GM04503 (cell line): ENCODE measurements around the gene HNF1B.
A peak's percentile ranks its signal among the peaks of the same experiment; 100 is the strongest.

Source experiments
- DNase-seq: peaks from one replicate; pipeline ENCODE4 v3.0.0-alpha.2; 2012; ENCODE audit warnings: low read depth

HNF1B gene

DNA sequence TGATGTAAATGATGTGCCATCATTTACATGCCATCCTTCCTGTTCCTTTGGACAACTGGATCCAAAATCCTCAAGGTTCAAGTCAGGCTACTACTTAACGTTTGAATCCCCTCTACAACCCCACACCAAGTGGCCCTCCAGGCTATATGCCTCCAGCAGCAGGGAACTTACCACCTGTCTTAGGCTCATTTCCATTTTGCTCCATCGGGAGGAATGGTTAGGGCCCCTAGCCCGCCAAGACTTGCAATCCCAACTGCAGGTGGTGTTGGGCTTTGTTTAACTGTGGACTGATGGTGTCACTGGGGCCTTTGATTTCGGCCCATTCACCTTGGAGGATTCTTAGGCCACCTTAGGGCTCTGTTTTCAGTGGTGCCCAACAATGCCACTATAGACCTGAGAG is 9.7 kb downstream of the HNF1B start:
- DNase-seq = no peak

DNA sequence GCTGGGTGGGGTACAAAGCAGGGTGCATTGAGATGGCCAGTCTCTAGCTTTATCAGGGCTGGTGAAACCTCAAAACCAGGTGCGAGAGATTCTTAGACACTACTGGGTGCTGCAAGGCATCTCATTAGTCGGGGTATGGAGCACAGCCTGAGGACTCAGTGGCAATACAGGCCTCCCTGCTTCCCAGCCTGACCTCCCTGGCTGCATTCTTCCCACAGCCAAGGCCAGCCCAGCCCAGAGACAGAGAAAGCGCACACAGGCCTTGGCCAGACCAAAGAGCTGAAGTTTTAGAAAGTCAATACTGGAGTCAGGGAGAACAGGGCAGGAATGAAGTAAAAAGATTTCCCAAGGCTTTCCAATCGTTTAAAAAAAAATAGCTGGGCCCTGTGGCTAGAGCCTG is 12.5 kb downstream of the HNF1B start:
- no peak for DNase-seq

DNA sequence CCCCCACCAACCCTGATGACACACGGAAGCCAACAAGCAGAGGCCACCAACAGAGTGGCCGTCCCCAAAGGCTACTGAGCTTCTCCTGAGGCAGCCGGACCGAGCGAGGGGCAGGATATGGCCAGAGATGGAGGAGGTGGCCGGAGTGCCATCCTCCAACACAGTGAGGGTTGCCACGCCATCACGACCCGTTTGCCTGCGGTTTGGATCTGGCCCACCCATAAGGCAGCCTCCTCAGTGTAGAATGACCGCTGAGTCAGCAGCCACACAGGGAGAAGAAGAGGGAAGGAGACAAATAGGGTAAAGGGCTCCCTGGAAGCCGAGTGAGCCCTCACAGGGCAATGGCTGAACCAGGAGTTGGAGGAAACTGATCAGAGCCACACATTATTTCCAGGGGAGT is 13.8 kb downstream of the HNF1B start:
- no peak for DNase-seq

DNA sequence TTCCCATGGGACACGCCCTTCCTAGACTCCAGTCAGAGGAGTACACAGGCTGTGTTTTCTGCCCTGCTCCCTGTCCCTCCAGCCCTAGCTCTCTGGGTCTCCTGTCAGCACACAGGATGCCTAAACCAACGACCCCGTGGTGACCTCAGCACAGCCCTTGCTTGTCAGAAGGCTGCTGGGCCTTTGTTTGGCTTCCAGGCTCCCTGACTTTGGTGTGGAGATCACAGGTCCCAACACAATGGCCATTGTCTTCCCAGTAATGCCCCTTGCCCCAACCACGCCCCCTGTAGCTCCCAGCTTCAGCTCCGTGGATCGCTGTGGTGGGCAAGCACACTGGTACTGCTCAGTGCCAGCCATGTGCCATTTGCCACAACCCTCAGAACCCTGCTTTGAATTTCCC is 15.0 kb downstream of the HNF1B start:
- DNase-seq = no peak

DNA sequence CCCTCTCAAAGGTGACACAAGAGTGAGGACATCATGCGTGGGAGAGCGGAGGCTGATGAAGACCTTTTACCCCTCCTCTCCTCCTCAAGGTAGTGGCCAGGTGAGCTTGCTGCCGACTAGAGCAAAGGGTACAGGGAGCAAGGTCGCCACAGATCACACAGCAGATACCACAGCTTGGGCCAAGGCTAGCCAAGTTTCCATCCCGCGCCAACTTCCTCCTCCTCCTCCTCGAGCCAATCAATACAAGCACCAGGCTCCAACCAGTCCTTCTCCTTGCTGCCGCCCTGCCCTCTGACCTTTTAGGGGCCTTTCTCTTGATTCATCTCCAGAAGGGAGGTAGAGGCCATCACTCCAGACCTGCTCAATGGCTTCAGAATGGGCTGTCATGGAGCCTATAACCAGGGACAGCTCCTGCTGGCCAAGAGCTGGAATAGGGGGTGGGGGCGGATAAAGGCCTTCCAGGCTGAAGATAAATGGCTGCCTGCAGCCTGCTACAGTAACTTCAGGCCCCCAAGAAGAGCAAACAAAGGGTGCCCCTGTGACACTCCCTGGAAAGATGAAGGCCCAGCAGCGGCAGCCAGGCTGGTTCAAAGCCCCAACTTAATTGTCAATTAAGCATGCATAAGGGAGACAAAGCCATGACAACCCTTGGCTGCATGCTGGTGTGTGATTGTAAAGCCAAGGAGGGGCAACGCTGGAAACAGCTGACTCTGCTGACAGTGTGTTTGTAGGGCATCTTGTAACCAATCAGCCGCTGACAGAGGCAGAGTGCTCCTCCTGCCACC is 17.8 kb downstream of the HNF1B start:
- DNase-seq = no peak

DNA sequence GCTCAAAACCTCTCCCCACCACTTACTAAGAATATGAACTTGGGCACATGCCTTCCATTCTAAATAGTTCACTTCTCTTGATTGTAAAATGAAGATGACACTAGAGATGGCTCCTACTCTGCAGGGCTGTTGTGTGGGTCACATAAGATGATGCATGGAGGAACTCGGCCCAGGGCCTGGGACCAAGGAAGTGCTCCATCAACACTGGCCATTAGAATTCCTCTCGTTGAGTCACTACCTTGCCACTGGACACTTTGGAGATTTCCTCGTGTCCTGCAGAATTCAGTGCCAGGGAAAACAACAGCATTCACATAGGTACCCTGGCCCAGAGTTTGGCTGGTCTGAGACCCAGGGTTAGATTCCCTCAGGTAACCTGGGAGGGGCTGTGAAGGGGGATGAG is 18.6 kb downstream of the HNF1B start:
- DNase-seq = no peak

DNA sequence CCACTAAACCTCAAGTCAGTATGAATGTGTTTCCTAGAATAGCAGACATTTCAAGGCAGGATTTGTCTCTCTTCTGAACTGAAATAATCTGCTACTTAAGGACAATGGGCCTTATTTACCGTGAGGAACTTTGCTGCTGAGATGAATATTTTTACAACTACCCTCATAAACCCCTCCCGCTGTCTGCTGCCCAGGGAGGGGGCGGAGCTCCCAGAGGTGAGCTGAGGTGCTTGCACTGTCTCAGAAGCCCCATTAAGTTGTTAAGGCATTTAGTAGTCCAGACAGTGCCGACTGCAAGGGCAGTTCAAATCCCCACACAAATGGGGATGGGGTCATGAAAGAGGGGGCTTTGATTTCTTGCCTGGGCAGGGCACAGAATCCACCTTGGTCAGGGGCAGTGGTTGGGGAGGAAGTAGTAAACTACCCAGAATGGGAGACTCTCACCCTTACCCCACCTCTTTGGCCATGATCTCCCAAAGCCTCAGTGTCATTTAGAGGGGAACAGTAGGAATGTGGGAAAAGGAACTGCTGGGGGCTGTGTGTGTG is 19.2 kb downstream of the HNF1B start:
- no peak for DNase-seq

DNA sequence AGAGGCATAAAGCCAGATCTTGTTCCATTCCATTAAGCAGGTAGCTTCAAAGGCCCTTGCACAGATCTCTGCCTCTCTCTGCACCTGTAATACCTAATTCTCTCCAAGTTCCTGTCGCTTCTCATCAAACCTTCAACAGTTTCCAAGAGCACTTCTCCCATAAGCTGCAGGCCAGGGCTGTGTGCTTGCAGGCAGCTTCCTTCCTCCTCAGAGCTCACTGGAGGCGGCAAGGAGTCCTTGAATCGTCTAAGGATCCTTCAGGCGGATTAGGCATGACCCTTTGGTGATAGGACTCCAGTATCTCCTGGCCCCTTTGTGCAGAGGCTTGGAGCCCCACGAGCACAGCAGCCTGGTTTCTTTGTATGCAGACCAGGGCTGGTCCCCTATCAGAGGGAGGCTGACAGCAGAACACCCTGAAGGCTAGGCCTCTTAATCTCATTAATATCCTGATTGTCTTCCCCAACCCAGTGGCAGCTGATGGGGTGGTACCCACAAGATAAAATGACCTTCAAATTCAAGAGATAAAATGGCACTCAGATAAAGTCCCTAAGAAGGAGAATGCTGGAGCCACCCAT is 19.8 kb downstream of the HNF1B start:
- no peak for DNase-seq

DNA sequence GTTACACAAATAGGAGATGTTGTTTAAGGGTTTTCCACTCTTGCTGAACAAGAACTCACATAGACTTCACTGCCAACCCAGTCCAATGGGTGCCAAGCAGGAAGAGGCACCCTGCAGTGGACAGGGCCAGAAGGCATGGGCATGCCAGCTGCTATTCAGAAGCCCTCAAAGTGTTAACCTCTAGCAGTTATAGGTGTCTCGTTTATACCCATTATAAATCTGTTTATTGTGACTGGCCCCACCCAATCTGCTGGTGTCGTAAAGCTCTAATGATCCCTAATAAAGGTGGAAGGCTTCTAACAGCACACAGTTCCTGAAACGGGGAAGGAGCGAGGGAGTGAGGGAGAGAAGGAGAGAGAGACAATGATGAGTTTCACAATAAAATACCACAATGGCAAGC is 23.9 kb downstream of the HNF1B start:
- DNase-seq = no peak

DNA sequence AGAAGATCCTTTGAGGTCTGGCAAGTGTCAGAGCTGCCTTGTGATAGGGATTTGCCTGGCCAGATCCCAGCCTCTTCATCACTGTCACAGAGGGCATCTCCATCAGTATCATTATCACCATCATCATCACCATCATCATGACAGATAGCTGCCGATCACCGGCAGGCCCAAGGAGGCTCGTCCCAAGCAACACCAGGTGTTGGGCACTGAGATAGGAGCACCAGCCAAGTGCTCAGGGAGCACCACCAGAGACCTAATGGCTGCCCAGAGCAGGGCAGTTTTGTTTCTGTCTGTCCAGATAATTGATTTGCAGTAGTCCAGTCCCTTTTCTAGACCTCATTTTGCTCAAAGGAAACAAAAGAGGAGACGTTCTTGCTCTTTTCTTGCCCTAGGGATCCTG is 25.0 kb downstream of the HNF1B start:
- no peak for DNase-seq

DNA sequence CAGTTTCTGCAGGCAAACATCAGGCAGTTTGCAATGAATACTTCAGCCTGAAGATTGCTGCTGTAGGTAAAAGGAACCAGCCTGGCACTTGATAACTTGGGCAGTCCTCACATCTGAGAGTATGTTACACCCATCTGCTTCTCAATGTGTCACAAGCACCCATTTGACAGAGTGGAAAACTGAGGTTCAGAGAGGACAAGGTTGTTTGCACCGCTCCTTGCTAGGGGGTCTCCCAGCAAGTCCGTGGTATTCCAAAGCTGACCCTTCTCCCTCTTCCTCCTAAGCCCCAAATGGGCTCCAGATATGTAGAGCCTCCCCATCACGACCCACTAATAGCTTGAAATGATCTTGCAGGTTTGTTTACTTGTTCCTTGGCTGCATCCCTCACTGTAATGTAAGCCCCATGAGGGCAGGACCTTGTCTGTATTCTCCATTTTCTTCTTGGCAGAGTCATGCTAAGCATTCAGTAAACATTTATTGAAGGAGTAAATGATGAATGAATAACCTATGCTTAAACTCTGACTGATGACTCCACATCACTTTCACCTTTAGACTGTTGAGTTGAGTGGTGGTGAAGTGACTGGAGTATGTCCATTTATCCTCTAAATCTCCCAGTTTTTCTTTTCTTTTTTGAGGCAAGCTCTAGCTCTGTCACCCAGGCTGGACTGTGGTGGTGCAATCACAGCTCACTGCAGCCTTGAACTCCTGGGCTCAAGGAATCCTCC is 26.4 kb downstream of the HNF1B start:
- no peak for DNase-seq

DNA sequence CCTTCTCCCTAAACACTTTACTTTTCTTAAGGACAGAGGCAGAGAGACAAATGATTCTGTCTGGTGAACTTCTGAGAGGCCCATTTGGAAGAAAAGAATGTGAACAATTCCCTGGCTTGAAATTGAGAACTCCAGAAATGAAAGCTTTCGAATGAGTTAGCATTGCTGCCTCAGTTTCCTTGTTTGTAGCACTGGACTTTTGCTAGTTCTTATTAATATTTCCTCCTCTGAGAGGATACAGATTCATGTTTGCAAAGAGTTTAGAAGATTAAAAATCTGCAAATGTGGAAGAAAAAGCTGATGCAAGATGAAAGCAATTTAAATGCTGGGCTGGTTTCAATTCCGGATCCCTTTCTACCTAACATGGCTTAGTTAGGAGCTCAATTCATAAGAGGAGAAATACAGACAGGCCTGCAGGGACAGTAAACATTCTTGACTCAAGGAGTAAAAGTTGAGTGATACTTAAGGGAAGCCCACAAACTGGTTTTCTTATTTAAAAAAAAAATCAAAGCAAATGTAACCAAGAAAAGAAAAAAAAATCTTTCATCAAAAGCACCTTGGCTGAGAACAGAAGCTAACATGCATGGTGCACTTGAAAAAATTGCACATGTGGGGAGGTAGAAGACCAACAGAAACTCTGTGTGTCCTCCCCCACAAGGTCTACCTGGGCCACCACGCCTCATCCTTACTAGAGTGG is 27.1 kb downstream of the HNF1B start:
- DNase-seq = no peak

DNA sequence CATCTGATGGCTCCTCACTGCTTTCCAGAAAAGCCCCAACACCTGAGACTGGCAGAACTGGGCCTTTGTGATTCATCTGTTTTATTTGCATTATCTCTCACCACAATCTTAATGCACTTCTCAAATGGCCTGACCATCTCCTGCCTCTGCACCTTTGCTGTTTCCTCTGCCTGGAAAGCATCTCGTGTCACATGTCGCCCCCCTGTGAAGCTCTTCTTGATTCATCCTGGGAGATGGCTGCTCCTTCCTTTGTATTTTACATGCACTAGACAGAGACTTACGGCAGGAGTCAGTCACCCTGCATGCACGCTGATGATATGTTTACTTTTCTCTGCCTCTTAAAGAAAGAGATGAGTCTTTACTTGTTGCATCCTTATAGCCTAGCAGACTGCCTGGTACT is 30.0 kb downstream of the HNF1B start:
- DNase-seq = no peak

DNA sequence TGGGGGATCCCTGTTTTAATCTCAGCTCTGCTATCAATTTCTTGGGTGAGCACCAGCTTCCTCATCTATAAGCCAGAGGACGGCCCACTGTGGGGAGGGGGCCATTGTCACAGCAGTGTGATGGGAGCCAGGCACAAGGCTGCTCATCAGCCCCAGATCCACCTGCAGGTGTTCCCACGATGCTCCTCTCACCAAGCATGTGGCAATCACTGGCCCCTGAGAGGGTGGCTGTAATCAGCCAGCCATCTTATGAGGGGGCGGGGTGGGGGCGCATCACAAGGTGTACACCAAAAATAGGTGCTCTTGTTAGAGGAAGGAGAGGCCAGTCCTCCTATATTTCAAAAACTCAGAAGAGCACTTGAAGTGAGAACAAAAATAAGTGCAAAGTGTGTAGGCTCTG is 31.2 kb downstream of the HNF1B start:
- DNase-seq = no peak

DNA sequence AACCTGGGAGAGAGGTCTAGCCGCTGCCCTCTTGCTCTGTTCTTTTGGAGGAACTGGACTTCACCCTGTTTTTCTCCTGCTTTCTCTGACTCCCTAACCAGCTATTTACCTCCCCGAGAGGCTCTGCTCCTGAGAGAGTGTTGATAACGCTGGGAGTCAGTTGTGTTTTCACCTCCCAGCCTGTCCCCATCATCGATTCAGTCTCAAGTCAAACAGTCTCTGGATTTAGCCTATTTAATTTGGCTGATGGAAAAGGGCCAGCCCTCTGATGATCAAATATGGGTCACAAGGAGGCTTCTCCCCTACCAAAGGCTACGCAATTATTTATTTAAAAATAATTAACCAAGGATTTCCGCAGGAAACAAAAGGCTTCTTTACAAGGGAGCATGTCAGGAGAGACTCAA is 31.8 kb downstream of the HNF1B start:
- no peak for DNase-seq

DNA sequence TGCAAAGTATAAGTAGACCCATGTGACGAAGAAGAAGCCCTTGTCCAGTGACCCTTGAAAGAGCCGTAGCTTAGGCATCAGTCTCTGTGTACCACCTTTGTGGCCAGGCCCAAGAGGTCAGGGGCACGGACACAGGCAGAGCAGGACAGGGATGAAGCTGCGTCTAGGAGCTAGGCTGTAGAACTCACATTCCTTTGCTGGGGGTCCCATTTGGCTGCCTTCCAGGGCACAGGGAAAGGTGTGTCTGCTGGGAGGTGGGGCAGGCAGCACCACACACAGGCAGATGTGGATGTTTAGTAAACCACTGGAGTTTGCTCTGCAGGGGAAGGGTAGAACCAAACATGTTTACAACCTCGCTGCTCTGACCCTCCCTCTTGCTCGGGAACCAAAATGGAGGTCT is 33.7 kb downstream of the HNF1B start:
- no peak for DNase-seq

DNA sequence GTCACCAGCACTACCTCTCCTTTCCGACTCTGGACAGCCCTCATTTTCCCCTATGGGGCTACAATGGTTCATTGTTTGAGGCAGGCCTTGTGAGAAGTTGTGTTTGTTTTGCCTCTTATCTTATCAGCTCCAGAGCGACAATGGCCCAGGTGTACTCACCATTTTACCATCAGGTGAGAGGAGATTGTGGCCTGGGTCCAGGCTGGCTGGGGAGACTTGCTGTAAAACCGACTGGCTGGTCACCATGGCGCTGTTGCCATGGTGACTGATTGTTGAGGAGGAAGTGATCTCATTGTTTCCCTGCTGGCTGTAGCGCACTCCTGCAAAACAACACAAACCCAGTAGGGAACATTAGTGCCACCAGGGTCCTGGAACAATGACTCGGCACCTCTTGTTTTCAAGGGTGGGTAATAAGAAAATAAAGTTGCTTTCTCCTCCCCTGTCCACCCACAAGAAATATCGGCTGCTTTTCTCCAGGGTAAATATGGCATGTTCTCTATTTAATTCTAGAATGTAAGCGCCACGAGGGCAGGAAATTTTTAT is 34.4 kb downstream of the HNF1B start:
- no peak for DNase-seq

DNA sequence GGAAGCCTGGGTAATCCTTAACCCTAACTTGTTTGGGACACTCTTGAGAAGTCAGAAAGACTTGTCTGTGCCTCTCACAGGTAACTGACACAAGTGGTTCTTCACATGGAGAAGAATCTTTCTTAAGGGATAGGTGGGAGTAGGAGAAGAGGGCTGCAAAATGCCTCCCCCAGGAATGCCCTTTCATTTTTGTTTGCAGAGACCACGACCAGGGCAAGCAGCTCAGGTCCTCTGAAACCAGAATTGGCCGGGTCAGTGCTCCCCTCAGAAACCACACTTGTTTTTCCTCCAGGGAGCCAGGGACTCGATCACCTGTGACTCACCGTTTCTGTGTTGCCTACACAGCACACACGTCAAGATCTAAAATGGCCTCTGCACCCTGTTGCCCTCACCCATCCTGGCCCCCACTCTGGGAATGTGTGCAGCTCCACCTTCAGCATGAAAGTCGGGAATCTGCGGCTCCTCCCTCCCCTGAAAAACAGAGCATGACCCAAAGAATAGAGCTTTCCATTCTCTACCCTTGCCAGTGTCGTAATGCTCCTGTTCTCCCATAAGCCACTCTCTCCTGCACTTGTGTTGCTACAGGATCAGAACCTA is 36.1 kb downstream of the HNF1B start:
- no peak for DNase-seq

DNA sequence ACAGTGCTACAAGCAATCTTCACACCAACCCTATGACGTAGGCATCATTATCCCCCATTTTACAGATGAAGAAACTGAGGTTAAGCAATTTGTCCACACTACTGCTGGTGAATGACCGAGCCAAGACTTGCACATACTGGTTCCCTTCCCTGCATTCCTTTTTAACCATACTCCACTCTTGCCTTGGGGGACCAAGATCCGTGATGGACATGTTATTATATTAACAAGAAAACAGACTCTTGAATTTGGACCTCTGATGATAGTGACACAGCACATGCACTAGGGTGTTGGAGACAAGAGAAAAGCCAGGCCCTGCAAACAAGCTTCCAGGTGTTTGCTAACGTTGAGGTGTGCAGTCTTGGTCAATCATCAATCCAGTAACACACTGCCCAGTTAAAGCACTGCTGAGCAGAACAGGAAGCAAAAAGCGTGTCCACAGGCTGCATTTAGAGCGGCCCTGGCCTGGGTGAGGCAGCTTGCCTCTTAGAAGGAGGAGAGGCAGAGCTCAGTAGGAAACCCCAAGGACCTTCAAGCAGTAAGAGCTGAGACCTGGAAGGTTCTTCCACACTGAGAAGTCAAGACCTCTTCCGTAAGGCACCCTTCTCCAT is 36.7 kb downstream of the HNF1B start:
- no peak for DNase-seq

DNA sequence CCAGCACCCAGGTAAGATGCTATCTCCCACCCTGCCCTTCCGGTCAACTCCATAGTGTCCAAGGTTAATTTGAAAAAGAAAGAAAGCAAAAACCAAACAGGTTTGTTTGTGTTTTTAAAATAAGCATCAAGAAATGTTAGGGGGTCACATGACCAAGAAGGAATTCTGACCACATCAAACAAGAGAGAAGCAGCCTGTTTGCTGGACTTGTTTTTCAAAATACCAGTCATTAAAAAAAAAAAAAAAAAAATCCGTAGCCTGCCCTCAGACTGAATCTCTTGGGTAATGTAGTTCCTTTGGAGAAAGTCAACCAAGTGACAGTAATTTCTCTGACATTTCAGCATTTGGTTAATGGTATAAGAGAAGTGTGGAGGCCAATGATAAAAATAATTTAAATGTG is 38.4 kb downstream of the HNF1B start:
- DNase-seq = no peak

DNA sequence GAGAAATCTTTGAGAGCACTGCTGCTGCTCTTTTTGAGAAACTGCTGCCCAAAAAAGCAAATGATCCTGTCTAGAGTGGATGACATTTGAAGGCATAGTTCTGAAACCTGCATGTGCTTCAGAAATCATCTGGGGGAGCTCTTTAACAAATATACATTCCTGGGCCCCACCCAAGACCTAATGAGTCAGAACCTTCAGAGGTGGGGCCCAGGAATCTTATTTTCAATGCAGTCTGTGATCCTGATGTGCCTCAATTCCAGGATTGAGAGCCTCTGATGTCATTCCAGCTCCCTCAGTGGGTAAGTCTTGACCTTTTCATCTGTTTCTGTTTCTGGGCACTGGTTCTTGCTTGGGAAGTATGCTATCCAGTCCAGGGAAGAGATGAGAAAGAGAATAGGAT is 42.3 kb downstream of the HNF1B start:
- peak; percentile 60 for DNase-seq
